Measurements from ENCODE around the gene PAGE3.

The PAGE3 gene

DNA sequence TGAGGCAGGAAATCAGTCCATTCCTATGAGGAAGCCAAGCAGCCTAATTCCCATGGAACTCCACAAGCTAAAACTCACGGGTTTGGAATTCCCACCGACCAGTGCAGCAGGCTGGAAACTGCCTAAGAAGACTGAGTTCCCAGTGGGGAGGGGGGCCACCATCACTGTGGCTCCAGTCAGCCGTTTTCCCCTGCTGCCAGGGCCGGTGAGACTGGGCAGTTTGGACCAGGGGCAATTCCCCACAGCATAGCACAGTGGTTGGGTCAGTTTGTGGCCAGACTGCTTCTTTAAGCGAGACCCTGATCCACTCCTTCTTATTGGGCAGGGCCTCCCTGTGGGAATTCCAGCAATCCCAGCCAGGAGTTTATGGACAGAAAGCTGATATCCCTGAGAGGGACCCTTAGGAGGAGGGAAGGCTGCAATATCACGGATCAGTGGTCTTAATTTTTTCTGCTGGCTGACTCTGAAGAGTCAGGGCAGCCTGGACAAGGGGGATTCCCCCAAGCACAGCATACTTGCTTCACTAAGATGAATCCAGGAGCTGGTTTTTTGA, 23.9 kb downstream of the PAGE3 start:
- no peak overlapping the region for H3K4me3 ChIP-seq (ENCODE audit: low read depth, low read length, poor library complexity, severe bottlenecking)

DNA sequence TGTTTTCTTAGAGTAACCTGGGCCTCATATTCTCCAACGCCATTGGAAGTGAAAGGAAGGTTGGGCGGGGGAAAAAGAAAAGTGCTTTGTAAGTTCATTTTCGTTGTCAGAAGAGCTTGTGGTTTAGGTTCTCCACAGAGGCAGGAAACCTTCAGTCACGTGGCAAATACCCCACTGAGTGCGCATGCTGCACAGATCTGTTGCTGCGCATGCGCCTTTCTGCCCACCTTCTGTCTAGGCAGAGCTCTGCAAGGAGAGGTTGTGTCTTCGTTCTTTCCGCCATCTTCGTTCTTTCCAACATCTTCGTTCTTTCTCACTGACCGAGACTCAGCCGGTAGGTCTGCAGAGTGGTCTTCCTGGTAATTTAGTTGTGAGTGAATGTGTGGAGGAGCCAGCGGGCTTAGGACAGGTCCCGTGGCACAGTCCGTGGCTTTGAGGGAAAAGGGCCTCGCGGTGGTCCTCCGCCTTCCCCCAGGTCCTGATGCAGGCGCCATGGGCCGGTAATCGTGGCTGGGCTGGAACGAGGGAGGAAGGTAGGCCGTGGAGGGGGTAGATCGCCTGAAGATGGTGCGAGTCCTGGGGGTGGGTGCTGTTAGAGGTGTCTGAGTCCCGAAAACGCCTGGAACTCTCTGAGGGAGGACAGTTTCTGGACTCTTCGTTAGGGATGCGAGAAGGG, 44.5 kb downstream of the PAGE3 start, which contains the start of gene PAGE5:
TSS of gene PAGE5 (plus strand) at position 228 of the 676 bp plus-strand sequence. CDS start 1,037 bp downstream, outside the sequence.
- H3K27me3 ChIP-seq (ENCODE audit: insufficient read depth, low read length), result no peaks in the 10 kb centered on the region
- no peak within 1 kb of the TSS for H2AFZ ChIP-seq (ENCODE audit: low read length)
- H3K27ac ChIP-seq (ENCODE audit: low read depth, low read length, poor library complexity, severe bottlenecking), result no peak within 1 kb of the TSS
- no peaks in the 10 kb centered on the region for H3F3A ChIP-seq (ENCODE audit: insufficient read depth, low read length)
- H3K79me2 ChIP-seq (ENCODE audit: insufficient read depth, low read length), result no peaks in the 10 kb centered on the region
- no peaks in the 10 kb centered on the region for H3K9me2 ChIP-seq (ENCODE audit: low read depth, low read length)
- no peaks in the 10 kb centered on the region for H3K36me3 ChIP-seq (ENCODE audit: insufficient read depth, low read length)
- H3K4me2 ChIP-seq (ENCODE audit: low read length), result no peak within 1 kb of the TSS
- H4K20me1 ChIP-seq (ENCODE audit: insufficient read depth, low read length), result no peaks in the 10 kb centered on the region
- H3K4me3 ChIP-seq (ENCODE audit: low read depth, low read length, poor library complexity, severe bottlenecking), result no peak within 1 kb of the TSS
- H3K4me1 ChIP-seq (ENCODE audit: insufficient read depth, low read length, severe bottlenecking), result no peaks in the 10 kb centered on the region
- H3K9me3 ChIP-seq (ENCODE audit: low read length), result no peaks in the 10 kb centered on the region
- TF ChIP-seq, protein P1, sequence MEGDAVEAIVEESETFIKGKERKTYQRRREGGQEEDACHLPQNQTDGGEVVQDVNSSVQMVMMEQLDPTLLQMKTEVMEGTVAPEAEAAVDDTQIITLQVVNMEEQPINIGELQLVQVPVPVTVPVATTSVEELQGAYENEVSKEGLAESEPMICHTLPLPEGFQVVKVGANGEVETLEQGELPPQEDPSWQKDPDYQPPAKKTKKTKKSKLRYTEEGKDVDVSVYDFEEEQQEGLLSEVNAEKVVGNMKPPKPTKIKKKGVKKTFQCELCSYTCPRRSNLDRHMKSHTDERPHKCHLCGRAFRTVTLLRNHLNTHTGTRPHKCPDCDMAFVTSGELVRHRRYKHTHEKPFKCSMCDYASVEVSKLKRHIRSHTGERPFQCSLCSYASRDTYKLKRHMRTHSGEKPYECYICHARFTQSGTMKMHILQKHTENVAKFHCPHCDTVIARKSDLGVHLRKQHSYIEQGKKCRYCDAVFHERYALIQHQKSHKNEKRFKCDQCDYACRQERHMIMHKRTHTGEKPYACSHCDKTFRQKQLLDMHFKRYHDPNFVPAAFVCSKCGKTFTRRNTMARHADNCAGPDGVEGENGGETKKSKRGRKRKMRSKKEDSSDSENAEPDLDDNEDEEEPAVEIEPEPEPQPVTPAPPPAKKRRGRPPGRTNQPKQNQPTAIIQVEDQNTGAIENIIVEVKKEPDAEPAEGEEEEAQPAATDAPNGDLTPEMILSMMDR (IDR thresholded peaks at IDR 0.05; ENCODE audit: low read length), result no peak
- TF ChIP-seq EZH2 (IDR thresholded peaks at IDR 0.05; ENCODE audit: borderline replicate concordance, low read length), result no peak
- no peak within 1 kb of the TSS for H3K9ac ChIP-seq (ENCODE audit: low read length)

More for the DNA sequence above, 23.9 kb downstream of the PAGE3 start:
- no peak overlapping the region for H3K9ac ChIP-seq (ENCODE audit: low read length)
- H3F3A ChIP-seq (ENCODE audit: insufficient read depth, low read length), result no peaks in the 10 kb centered on the region
- no peaks in the 10 kb centered on the region for H3K27me3 ChIP-seq (ENCODE audit: insufficient read depth, low read length)
- no peaks in the 10 kb centered on the region for H4K20me1 ChIP-seq (ENCODE audit: insufficient read depth, low read length)
- TF ChIP-seq, protein P1 (IDR thresholded peaks at IDR 0.05; ENCODE audit: low read length), result no peak
- TF ChIP-seq EZH2 (IDR thresholded peaks at IDR 0.05; ENCODE audit: borderline replicate concordance, low read length), result no peak
- H3K79me2 ChIP-seq (ENCODE audit: insufficient read depth, low read length), result no peaks in the 10 kb centered on the region
- H3K4me2 ChIP-seq (ENCODE audit: low read length), result no peak overlapping the region
- no peaks in the 10 kb centered on the region for H3K9me2 ChIP-seq (ENCODE audit: low read depth, low read length)
- no peaks in the 10 kb centered on the region for H3K36me3 ChIP-seq (ENCODE audit: insufficient read depth, low read length)
- no peak overlapping the region for H2AFZ ChIP-seq (ENCODE audit: low read length)
- no peaks in the 10 kb centered on the region for H3K9me3 ChIP-seq (ENCODE audit: low read length)
- H3K27ac ChIP-seq (ENCODE audit: low read depth, low read length, poor library complexity, severe bottlenecking), result no peak overlapping the region
- H3K4me1 ChIP-seq (ENCODE audit: insufficient read depth, low read length, severe bottlenecking), result no peaks in the 10 kb centered on the region

DNA sequence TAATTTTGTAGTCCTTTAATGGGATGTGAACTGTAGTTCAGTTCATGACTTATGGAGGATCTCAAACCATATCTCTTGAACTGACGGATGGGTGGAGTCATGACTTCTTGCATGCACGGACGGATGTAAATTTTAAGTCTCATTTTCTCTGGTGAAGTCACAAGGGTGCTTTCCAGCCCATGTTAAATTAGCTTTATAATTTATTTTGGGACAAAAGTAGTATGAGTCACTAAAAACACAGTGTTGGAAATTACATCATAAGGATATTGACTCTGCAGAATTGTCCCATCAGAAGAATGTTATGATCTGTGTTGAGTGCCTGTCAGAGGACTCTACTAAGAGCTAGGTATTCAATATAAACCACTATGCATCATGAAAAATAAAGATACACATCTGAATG, 51.3 kb downstream of the PAGE3 start:
- no peaks in the 10 kb centered on the region for H3F3A ChIP-seq (ENCODE audit: insufficient read depth, low read length)
- no peaks in the 10 kb centered on the region for H4K20me1 ChIP-seq (ENCODE audit: insufficient read depth, low read length)
- H3K9ac ChIP-seq (ENCODE audit: low read length), result no peak overlapping the region
- H3K9me3 ChIP-seq (ENCODE audit: low read length), result no peaks in the 10 kb centered on the region
- no peaks in the 10 kb centered on the region for H3K4me1 ChIP-seq (ENCODE audit: insufficient read depth, low read length, severe bottlenecking)
- no peak overlapping the region for H2AFZ ChIP-seq (ENCODE audit: low read length)
- H3K36me3 ChIP-seq (ENCODE audit: insufficient read depth, low read length), result no peaks in the 10 kb centered on the region
- H3K27ac ChIP-seq (ENCODE audit: low read depth, low read length, poor library complexity, severe bottlenecking), result no peak overlapping the region
- no peak for TF ChIP-seq EZH2 (IDR thresholded peaks at IDR 0.05; ENCODE audit: borderline replicate concordance, low read length)
- TF ChIP-seq, protein P1 (IDR thresholded peaks at IDR 0.05; ENCODE audit: low read length), result no peak
- no peak overlapping the region for H3K4me2 ChIP-seq (ENCODE audit: low read length)
- H3K4me3 ChIP-seq (ENCODE audit: low read depth, low read length, poor library complexity, severe bottlenecking), result no peak overlapping the region
- H3K79me2 ChIP-seq (ENCODE audit: insufficient read depth, low read length), result no peaks in the 10 kb centered on the region
- H3K9me2 ChIP-seq (ENCODE audit: low read depth, low read length), result no peaks in the 10 kb centered on the region
- H3K27me3 ChIP-seq (ENCODE audit: insufficient read depth, low read length), result no peaks in the 10 kb centered on the region
